Karpas-422 (cell line): ENCODE results near the gene MSANTD2. TPM values are rescaled to one million over a fixed set of nuclear protein-coding genes. Genes with fewer than 3 reads are reported as not detected.

ENCODE experiments used
- DNase-seq: peaks from one replicate; pipeline ENCODE4 v3.0.0-alpha.2; 2015
- H2AFZ ChIP-seq: fragments of 200-600 bp; sonication (generic); 2 replicates; pipeline ENCODE4 v1.6.1; 2014; ENCODE audit warnings: antibody characterized with exemption, low read length, mixed read lengths
- H3K27ac ChIP-seq: fragments of 200-600 bp; sonication (generic); 2 replicates; pipeline ENCODE4 v1.5.1; 2014; ENCODE audit warnings: mild to moderate bottlenecking, low read length, moderate library complexity
- H3K27me3 ChIP-seq: fragments of 200-600 bp; sonication (generic); 2 replicates; pipeline ENCODE4 v1.6.1; 2014; ENCODE audit warnings: low read length, mixed read lengths
- H3K36me3 ChIP-seq: fragments of 200-600 bp; sonication (generic); 2 replicates; pipeline ENCODE4 v1.6.1; 2014; ENCODE audit warnings: low read length, mixed read lengths; ENCODE audit not compliant: insufficient read depth
- H3K4me1 ChIP-seq: fragments of 200-600 bp; sonication (generic); 2 replicates; pipeline ENCODE4 v1.6.1; 2014; ENCODE audit warnings: mild to moderate bottlenecking, low read length, mixed read lengths
- H3K4me2 ChIP-seq: fragments of 200-600 bp; sonication (generic); 2 replicates; pipeline ENCODE4 v1.6.1; 2014; ENCODE audit warnings: low read length, low read depth, mild to moderate bottlenecking; ENCODE audit not compliant: poor library complexity, severe bottlenecking
- H3K4me3 ChIP-seq: fragments of 200-600 bp; sonication (generic); 2 replicates; pipeline ENCODE4 v1.5.1; 2014; ENCODE audit warnings: mild to moderate bottlenecking, antibody characterized with exemption, low read length, mixed read lengths
- H3K79me2 ChIP-seq: fragments of 200-600 bp; sonication (generic); 2 replicates; pipeline ENCODE4 v1.6.1; 2014; ENCODE audit warnings: mild to moderate bottlenecking, low read length, mixed read lengths
- H3K9ac ChIP-seq: fragments of 200-600 bp; sonication (generic); 2 replicates; pipeline ENCODE4 v1.6.0; 2014; ENCODE audit warnings: low read length
- H3K9me2 ChIP-seq: fragments of 200-600 bp; sonication (generic), shearing (Covaris generic); replicated peaks from 2 replicates; pipeline ENCODE4 v1.6.0; 2014; ENCODE audit warnings: mild to moderate bottlenecking, low read length, moderate library complexity; ENCODE audit not compliant: insufficient read depth
- H3K9me3 ChIP-seq: fragments of 300-700, 200-600 bp; sonication (generic); 2 replicates; pipeline ENCODE4 v1.6.1; 2014; ENCODE audit warnings: low read length, mixed read lengths
- H4K20me1 ChIP-seq: fragments of 200-600 bp; sonication (generic); 2 replicates; pipeline ENCODE4 v1.6.1; 2014; ENCODE audit warnings: mild to moderate bottlenecking, antibody characterized with exemption, low read length, low read depth; ENCODE audit not compliant: insufficient read depth
- total RNA-seq: library from RNA; depleted of rRNA; stranded (reverse); fragments of >200 nt; shearing (Covaris generic); gene quantifications from 2 replicates; pipeline ENCODE4 v1.2.3, GENCODE V29; 2014; ENCODE audit warnings: low replicate concordance

The MSANTD2 gene
- total RNA-seq, 1 experiment from 2014 or later = 7.6 TPM

DNA sequence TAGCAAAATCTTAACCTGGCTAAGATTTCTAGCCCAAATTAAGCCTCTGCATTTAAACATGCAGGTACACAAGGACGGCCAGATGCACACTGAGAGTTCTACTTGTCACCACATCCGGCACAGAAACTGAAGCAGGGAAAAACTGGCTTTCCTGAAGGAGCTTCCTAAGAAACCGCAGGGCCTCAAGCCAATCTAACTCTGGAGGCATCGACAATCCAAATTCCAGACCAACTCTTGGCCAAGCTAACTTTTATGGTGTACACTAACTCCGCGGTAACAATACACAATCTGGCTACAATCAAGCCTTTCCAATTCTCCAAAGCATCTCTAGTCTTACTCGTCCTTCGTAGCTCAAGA lies 1.2 kb downstream of the MSANTD2 start:
- H3K4me3 ChIP-seq = peak overlapping the region; percentile 78
- DNase-seq = no peak
- peak overlapping the region; percentile 86 for H3K4me2 ChIP-seq
- no peaks in the 10 kb centered on the region for H3K9me2 ChIP-seq
- H3K27me3 ChIP-seq = no peaks in the 10 kb centered on the region
- H3K27ac ChIP-seq = no peak overlapping the region
- no peaks in the 10 kb centered on the region for H3K36me3 ChIP-seq
- H2AFZ ChIP-seq = no peak overlapping the region
- peaks cover 14% of the 10 kb centered on the region for H3K4me1 ChIP-seq
- H3K9me3 ChIP-seq = no peaks in the 10 kb centered on the region
- peaks cover 9% of the 10 kb centered on the region; the same call in 1 of the 2 replicates for H3K79me2 ChIP-seq
- peaks cover 14% of the 10 kb centered on the region; the same call in 1 of the 2 replicates for H4K20me1 ChIP-seq
- H3K9ac ChIP-seq = peak overlapping the region; percentile 76

DNA sequence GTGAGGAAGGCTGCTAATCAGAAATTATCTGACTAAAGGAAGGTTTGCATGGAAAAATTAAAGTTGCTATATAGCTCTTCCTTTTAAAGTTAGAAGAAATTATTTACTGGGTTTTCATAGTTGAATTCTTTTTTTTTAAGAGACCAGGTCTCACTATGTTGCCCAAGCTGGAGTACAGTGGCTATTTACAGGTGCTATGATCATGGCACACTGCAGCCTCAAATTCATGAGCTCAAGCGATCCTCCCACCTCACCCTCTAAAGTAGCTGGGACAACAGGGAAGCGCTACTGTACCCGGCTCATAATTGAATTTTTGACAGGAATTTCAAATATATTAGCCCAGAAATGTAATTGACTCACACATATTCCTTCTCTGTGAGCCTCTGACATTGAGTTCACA lies 3.9 kb downstream of the MSANTD2 start:
- Histone ChIP-seq H2AFZ (no peak overlapping the region), H3K4me2 (no peak overlapping the region), H3K36me3 (no peaks in the 10 kb centered on the region), H3K27me3 (no peaks in the 10 kb centered on the region), H4K20me1 (peaks cover 24% of the 10 kb centered on the region; the same call in 1 of the 2 replicates), H3K27ac (no peak overlapping the region), H3K9me3 (no peaks in the 10 kb centered on the region), H3K9me2 (no peaks in the 10 kb centered on the region), H3K4me1 (peaks cover 14% of the 10 kb centered on the region), H3K4me3 (no peak overlapping the region), H3K9ac (no peak overlapping the region), H3K79me2 (peaks cover 13% of the 10 kb centered on the region; the same call in 1 of the 2 replicates)
- no peak for DNase-seq

- H3K27ac ChIP-seq = no peak overlapping the region
- peaks cover 17% of the 10 kb centered on the region; the same call in 1 of the 2 replicates for H4K20me1 ChIP-seq
- DNase-seq = peak; percentile 61
- H3K9me2 ChIP-seq = no peaks in the 10 kb centered on the region
- no peaks in the 10 kb centered on the region for H3K9me3 ChIP-seq
- peaks cover 2% of the 10 kb centered on the region for H3K4me1 ChIP-seq
- H2AFZ ChIP-seq = no peak overlapping the region
- no peaks in the 10 kb centered on the region for H3K27me3 ChIP-seq
- H3K79me2 ChIP-seq = peaks cover 8% of the 10 kb centered on the region; the same call in 1 of the 2 replicates
- no peak overlapping the region for H3K4me3 ChIP-seq
- no peaks in the 10 kb centered on the region for H3K36me3 ChIP-seq
- H3K9ac ChIP-seq = no peak overlapping the region
- H3K4me2 ChIP-seq = no peak overlapping the region
These were observed 6.5 kb downstream of the MSANTD2 start for GRCh38 chr11:124793466-124794278.

DNA sequence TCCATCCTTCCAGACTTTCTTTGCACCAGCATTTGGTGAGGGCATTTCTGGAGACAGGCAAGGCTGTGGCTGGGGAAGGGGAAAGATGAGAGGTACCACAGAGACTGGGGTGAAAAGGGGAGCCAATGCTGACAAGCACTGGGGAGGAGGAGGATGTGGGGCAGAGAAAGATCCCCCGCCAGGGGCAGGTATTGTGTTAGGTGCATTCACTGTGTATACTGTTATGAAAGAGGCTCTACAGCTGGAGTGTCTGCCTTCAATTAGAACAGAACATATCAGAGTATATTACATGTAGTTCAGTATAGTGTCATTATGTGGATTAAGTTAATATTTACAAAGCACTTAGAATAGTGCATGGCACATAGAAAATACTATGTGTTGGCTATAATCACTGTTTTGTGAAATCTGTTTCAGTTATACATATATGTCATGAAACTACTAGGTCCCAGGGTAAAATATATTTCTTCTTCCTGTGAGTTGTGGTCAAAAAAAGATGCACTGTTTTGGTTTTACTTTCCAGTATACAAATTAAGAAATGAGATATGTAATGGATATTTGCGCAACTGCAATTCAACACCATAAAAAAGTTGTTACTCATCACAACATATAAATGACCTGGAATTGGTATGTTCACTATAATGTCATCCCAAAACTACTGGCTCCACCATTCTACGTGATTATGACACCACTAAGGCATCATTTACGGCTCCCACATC lies 8.4 kb downstream of the MSANTD2 start:
- H3K27ac ChIP-seq = no peak overlapping the region
- H3K36me3 ChIP-seq = no peaks in the 10 kb centered on the region
- peaks cover 13% of the 10 kb centered on the region; the same call in 1 of the 2 replicates for H4K20me1 ChIP-seq
- no peak overlapping the region for H3K4me3 ChIP-seq
- H3K9me2 ChIP-seq = no peaks in the 10 kb centered on the region
- no peak overlapping the region for H3K9ac ChIP-seq
- no peak overlapping the region for H2AFZ ChIP-seq
- H3K4me2 ChIP-seq = no peak overlapping the region
- no peaks in the 10 kb centered on the region for H3K27me3 ChIP-seq
- no peaks in the 10 kb centered on the region for H3K4me1 ChIP-seq
- no peak for DNase-seq
- H3K79me2 ChIP-seq = 0 out of 2 replicates have a peak, but pooled peaks cover 4% of the 10 kb centered on the region
- H3K9me3 ChIP-seq = no peaks in the 10 kb centered on the region

DNA sequence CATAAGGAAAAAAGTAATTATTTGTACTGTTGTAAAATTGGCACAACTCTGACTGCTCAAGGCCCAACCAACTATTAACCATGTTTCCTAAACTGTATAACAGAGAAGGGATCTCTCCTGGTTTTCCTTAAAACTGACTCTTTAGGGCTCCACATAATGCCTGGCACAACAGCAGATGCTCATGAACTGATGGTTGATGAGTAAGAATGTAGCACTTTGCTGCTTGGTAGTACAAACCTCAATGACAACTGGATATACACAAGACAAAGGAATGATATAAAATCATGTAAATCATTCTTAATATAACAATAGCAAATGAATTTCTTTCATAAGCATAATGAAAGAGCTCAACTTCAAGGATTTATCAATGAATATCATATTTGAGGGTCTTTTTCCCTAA lies 11.7 kb downstream of the MSANTD2 start:
- H3K36me3 ChIP-seq = no peaks in the 10 kb centered on the region
- no peak for DNase-seq
- H3K9me2 ChIP-seq = no peaks in the 10 kb centered on the region
- H3K27me3 ChIP-seq = no peaks in the 10 kb centered on the region
- 0 out of 2 replicates have a peak, but pooled peaks cover 4% of the 10 kb centered on the region for H3K79me2 ChIP-seq
- H3K9me3 ChIP-seq = no peaks in the 10 kb centered on the region
- H4K20me1 ChIP-seq = peaks cover 10% of the 10 kb centered on the region; the same call in 1 of the 2 replicates
- H3K9ac ChIP-seq = no peak overlapping the region
- no peaks in the 10 kb centered on the region for H3K4me1 ChIP-seq
- H3K4me2 ChIP-seq = no peak overlapping the region
- no peak overlapping the region for H3K27ac ChIP-seq
- no peak overlapping the region for H3K4me3 ChIP-seq
- H2AFZ ChIP-seq = no peak overlapping the region

GRCh38 chr11:124784051-124784450 lies 16.2 kb downstream of the MSANTD2 start:
- no peaks in the 10 kb centered on the region for H3K9me3 ChIP-seq
- no peak overlapping the region for H2AFZ ChIP-seq
- H3K9me2 ChIP-seq = no peaks in the 10 kb centered on the region

DNA sequence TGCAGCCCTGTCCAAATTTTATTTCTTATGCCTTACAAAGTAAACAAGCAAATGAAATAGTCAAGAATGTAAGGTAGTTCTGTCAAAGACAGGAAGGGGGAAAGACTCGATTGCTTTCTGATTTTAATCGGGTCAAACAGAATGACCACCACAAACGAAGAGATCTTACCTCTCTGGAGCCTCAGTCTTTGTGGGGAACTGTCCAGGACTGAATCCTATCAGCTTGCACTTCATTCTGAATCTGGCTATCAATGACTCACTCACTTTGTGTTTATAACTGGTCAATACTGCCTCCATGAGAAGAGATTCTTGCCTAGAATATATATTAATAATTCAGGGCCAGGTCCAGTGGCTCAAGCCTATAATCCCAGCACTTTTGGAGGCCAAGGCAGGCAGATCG lies 17.2 kb downstream of the MSANTD2 start:
- no peak overlapping the region for H3K4me2 ChIP-seq
- H3K9me2 ChIP-seq = no peaks in the 10 kb centered on the region
- H3K27me3 ChIP-seq = no peaks in the 10 kb centered on the region
- H3K9me3 ChIP-seq = no peaks in the 10 kb centered on the region
- H3K27ac ChIP-seq = no peak overlapping the region
- no peak overlapping the region for H3K4me3 ChIP-seq
- H2AFZ ChIP-seq = no peak overlapping the region
- H3K9ac ChIP-seq = no peak overlapping the region
- H3K36me3 ChIP-seq = no peaks in the 10 kb centered on the region
- no peaks in the 10 kb centered on the region for H4K20me1 ChIP-seq
- H3K79me2 ChIP-seq = no peaks in the 10 kb centered on the region
- no peak for DNase-seq
- H3K4me1 ChIP-seq = no peaks in the 10 kb centered on the region

More at GRCh38 chr11:124784051-124784450, 16.2 kb downstream of the MSANTD2 start:
- Histone ChIP-seq H3K4me3 (no peak overlapping the region), H3K9ac (no peak overlapping the region), H3K4me2 (no peak overlapping the region), H3K4me1 (no peaks in the 10 kb centered on the region), H4K20me1 (no peaks in the 10 kb centered on the region), H3K36me3 (no peaks in the 10 kb centered on the region), H3K27me3 (no peaks in the 10 kb centered on the region), H3K27ac (no peak overlapping the region), H3K79me2 (no peaks in the 10 kb centered on the region)
- DNase-seq = no peak

DNA sequence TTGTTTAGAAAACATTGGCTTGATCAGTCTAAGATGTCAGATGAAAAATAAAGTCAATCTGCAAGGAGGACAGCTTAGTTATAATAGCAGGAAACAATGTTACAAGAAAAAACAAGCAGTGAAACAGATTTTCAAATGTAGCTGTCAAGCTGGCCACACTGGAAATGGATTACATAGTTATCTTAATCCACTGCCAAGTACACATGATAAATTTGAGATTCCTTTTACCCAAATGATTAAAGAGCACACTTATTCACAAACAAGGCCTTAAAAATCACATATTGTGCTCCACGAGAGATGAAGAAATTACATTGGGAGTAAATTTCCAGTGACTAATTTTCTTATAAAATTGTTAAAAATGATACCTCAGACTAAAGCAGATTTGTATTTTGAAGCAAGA lies 20.6 kb downstream of the MSANTD2 start:
- Histone ChIP-seq H3K79me2 (no peaks in the 10 kb centered on the region), H3K4me3 (no peak overlapping the region), H3K27ac (no peak overlapping the region), H3K4me1 (peaks cover 7% of the 10 kb centered on the region), H3K36me3 (no peaks in the 10 kb centered on the region), H3K9me3 (no peaks in the 10 kb centered on the region), H4K20me1 (no peaks in the 10 kb centered on the region), H3K9ac (no peak overlapping the region), H2AFZ (no peak overlapping the region), H3K27me3 (no peaks in the 10 kb centered on the region), H3K9me2 (no peaks in the 10 kb centered on the region), H3K4me2 (no peak overlapping the region)
- no peak for DNase-seq
